HL-60 (cell line): Measurements from ENCODE around the gene CST9.

Experiments
- DNase-seq, 2 experiments: peaks; one replicate each; pipeline ENCODE4 v3.0.0-alpha.2; 2010 to 2020; ENCODE audit warnings: low read depth in 1 of 2, low spot score in 1 of 2
- H3K27ac ChIP-seq: fragments of 250-450 bp; sonication (Bioruptor Pico); replicated peaks from 2 replicates; pipeline ENCODE4 v1.5.1; 2020; ENCODE audit warnings: mild to moderate bottlenecking, moderate library complexity
- H3K27me3 ChIP-seq: fragments of 250-450 bp; sonication (Bioruptor Pico); 2 replicates; pipeline ENCODE4 v1.5.1; 2021; ENCODE audit warnings: mild to moderate bottlenecking, moderate library complexity; ENCODE audit not compliant: insufficient read depth, poor library complexity, severe bottlenecking
- H3K4me3 ChIP-seq: replicated peaks from 2 replicates; pipeline ENCODE4 v1.5.1; 2011; ENCODE audit warnings: mild to moderate bottlenecking, control low read depth, low read length; ENCODE audit not compliant: insufficient read depth
- CTCF ChIP-seq: IDR thresholded peaks from one replicate; pipeline ENCODE4 v1.5.1; 2011; ENCODE audit warnings: low read length, control low read depth, inconsistent platforms; ENCODE audit not compliant: insufficient read depth
- GABPA ChIP-seq: IDR thresholded peaks from 2 replicates; pipeline ENCODE4 v1.6.1; 2012; ENCODE audit warnings: low read depth
- POLR2AphosphoS5 ChIP-seq: IDR thresholded peaks from 2 replicates; pipeline ENCODE4 v1.6.1; 2012; ENCODE audit warnings: low read depth
- SPI1 ChIP-seq: IDR thresholded peaks from 2 replicates; pipeline ENCODE4 v1.6.1; 2012; ENCODE audit warnings: low read depth, mild to moderate bottlenecking, borderline replicate concordance
- long read RNA-seq: library from polyadenylated mRNA; unstranded; transcript quantifications from one replicate; pipeline ENCODE4 v2.0.0, GENCODE V29; 2020
- TF ChIP-seq, protein P1 (sequence below): IDR thresholded peaks from 2 replicates; pipeline ENCODE4 v1.6.1; 2012; ENCODE audit warnings: low read depth; ENCODE audit not compliant: insufficient replicate concordance

CST9 gene
- long read RNA-seq = 0 reads

GRCh38 chr20:23605867-23606651, at the start of gene CST9:
Gene CST9 (minus strand): TSS chr20:23605917. CDS start chr20:23605864, 53 bp downstream.
- H3K27ac ChIP-seq = no peak within 1 kb of the TSS
- TF ChIP-seq GABPA (no peak), SPI1 (no peak), CTCF (no peak), POLR2AphosphoS5 (no peak)
- TF ChIP-seq, protein P1, sequence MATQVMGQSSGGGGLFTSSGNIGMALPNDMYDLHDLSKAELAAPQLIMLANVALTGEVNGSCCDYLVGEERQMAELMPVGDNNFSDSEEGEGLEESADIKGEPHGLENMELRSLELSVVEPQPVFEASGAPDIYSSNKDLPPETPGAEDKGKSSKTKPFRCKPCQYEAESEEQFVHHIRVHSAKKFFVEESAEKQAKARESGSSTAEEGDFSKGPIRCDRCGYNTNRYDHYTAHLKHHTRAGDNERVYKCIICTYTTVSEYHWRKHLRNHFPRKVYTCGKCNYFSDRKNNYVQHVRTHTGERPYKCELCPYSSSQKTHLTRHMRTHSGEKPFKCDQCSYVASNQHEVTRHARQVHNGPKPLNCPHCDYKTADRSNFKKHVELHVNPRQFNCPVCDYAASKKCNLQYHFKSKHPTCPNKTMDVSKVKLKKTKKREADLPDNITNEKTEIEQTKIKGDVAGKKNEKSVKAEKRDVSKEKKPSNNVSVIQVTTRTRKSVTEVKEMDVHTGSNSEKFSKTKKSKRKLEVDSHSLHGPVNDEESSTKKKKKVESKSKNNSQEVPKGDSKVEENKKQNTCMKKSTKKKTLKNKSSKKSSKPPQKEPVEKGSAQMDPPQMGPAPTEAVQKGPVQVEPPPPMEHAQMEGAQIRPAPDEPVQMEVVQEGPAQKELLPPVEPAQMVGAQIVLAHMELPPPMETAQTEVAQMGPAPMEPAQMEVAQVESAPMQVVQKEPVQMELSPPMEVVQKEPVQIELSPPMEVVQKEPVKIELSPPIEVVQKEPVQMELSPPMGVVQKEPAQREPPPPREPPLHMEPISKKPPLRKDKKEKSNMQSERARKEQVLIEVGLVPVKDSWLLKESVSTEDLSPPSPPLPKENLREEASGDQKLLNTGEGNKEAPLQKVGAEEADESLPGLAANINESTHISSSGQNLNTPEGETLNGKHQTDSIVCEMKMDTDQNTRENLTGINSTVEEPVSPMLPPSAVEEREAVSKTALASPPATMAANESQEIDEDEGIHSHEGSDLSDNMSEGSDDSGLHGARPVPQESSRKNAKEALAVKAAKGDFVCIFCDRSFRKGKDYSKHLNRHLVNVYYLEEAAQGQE = no peak
- H3K27me3 ChIP-seq = no peaks in the 10 kb centered on the region
- no peak within 1 kb of the TSS for H3K4me3 ChIP-seq
- no peak for DNase-seq

- Histone ChIP-seq H3K4me3 (no peak overlapping the region), H3K27ac (no peak overlapping the region), H3K27me3 (no peaks in the 10 kb centered on the region)
- no peak for DNase-seq
- TF ChIP-seq POLR2AphosphoS5 (no peak), GABPA (no peak), CTCF (no peak), SPI1 (no peak)
- TF ChIP-seq, protein P1 = no peak
Observed at GRCh38 chr20:23654717-23655116, 49.0 kb upstream of the CST9 start.

GRCh38 chr20:23654000-23654399, 48.3 kb upstream of the CST9 start:
- no peak overlapping the region for H3K4me3 ChIP-seq
- TF ChIP-seq SPI1 (no peak), CTCF (no peak), POLR2AphosphoS5 (no peak), GABPA (no peak)
- TF ChIP-seq, protein P1 = no peak
- H3K27ac ChIP-seq = no peak overlapping the region
- DNase-seq = no peak
- no peaks in the 10 kb centered on the region for H3K27me3 ChIP-seq
